GM19452 (cell line): ENCODE measurements around the gene AP2A1.

ENCODE experiments used
- ATAC-seq: cut with Tn5 transposase; IDR thresholded peaks from one replicate; pipeline ENCODE4 v1.9.1; 2021; ENCODE audit not compliant: unreplicated experiment

The AP2A1 gene

DNA sequence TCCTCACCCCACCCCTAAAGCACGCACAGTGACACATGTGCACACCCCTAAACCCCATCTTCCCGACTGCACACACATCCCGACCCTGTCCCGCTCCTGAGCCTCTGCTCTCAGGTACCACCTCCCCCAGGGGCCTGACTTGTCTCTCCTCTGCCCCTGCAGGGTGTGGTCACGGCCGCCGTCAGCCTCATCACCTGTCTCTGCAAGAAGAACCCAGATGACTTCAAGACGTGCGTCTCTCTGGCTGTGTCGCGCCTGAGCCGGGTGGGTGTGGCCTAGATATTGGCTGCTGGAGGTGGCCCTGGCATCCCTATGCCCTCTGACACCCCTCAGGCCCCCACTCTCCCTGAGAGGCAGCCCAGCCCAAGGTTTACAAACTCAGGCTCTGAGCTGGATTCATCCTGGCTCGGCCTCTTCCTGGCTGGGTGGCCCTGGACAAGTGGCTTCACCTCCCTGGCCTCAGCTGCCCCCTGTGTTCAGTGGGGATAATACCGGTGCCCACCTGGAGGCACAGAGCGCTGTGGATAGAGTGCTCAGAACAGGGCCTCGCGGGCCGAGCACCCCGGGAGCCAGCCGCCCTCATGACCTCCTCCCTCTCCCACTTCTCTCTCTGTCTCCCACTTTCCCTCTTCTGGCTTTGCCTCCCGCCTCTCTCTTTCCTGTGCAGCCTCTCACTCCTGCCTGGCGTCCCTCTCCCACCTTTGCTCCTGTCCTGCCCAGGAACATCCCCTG, 26.2 kb downstream of the AP2A1 start:
- ATAC-seq = no peak

DNA sequence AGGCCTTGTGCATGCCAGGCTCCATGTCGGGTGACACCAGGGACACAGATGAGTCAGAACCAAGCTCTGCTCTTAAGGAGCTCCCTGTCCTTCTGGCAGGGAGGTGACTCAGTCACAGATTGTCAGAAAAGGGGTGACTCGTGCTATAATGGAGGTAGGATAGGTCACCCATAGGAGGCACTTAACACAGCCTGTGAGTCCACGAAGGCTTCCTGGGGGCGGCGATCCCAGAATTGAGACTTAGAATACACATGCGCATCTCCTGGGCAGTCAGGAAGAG, 26.7 kb downstream of the AP2A1 start:
- ATAC-seq = no peak

DNA sequence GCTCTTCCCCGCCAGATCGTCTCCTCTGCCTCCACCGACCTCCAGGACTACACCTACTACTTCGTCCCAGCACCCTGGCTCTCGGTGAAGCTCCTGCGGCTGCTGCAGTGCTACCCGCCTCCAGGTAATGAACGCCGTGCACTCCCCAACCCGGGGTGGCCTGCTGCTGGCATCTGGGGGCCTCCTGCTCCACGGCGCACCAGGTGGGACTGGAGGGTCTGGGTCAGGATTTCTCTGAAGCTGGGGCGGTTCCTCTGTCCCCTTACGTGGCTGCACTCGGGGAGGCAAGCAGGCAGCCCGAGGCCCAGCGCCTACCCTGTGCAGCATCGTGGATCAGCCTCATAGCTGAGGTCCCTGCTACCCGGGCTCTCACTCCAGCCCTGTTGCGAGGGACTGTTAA, 28.8 kb downstream of the AP2A1 start:
- no peak for ATAC-seq

DNA sequence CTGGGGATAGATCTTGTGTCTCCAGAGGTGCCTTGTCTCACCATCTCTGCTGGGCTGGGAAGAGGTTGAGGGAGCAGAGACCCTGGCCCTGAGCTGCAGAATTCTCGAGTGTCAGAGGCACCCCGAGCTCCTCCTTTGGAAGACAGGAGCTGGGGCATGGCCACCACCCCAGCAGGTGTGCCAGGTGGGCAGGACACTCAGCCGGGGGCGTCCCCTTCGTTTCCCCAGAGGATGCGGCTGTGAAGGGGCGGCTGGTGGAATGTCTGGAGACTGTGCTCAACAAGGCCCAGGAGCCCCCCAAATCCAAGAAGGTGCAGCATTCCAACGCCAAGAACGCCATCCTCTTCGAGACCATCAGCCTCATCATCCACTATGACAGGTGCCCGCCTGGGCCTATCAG, 31.8 kb downstream of the AP2A1 start:
- ATAC-seq = no peak

DNA sequence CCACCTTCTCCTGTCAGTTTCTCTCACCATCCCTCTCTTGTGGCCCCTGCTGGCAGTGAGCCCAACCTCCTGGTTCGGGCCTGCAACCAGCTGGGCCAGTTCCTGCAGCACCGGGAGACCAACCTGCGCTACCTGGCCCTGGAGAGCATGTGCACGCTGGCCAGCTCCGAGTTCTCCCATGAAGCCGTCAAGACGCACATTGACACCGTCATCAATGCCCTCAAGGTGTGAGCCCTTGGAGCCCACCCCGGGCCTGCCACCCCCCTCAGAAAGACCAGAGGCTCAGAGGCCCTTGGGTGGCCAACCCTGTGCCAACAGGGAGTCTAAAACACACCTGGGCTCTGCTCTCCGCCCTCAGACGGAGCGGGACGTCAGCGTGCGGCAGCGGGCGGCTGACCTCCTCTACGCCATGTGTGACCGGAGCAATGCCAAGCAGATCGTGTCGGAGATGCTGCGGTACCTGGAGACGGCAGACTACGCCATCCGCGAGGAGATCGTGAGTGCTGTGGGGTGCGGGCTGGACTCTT, 32.5 kb downstream of the AP2A1 start:
- no peak for ATAC-seq

DNA sequence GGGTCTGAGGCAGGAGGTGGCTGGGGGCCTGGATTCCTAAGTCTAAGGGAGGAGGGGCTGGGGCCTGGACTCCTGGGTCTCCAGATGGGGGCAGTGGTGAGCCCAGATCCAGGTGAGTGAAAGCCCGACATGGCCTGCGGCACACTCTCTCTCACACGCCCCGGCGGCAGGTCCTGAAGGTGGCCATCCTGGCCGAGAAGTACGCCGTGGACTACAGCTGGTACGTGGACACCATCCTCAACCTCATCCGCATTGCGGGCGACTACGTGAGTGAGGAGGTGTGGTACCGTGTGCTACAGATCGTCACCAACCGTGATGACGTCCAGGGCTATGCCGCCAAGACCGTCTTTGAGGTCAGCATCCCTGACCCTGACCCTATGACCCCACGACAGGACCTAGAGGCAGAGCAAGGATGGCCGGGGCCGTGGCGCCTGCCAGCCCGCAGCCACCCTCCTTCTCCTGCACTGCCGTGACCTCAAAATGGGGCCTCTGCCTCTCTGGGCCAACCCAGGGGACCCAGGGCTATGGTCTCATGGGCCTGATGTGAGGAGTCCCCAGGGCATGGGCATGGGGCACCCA, 33.1 kb downstream of the AP2A1 start:
- no peak for ATAC-seq

DNA sequence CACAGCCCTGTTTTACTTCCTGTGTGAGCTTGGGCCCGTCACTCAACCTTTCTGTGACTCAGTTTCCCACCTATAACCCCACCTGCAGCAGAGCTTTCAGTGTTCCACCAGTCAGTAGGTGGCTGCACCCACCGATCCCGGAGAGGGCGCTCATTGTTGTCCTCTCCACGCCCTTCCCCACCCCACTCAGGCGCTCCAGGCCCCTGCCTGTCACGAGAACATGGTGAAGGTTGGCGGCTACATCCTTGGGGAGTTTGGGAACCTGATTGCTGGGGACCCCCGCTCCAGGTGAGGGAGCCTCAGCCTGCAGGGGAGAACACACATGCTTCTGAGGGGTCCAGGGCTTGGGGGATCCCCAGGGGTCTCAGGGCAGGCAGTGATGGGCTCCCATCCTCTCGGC, 34.0 kb downstream of the AP2A1 start:
- no peak for ATAC-seq

DNA sequence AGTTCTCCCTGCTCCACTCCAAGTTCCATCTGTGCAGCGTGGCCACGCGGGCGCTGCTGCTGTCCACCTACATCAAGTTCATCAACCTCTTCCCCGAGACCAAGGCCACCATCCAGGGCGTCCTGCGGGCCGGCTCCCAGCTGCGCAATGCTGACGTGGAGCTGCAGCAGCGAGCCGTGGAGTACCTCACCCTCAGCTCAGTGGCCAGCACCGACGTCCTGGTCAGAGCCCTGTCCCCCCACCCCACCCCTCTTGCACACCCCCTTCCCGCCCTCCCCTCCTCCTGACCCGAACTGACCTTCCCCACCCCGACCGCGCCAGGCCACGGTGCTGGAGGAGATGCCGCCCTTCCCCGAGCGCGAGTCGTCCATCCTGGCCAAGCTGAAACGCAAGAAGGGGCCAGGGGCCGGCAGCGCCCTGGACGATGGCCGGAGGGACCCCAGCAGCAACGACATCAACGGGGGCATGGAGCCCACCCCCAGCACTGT, 34.6 kb downstream of the AP2A1 start:
- ATAC-seq = no peak

DNA sequence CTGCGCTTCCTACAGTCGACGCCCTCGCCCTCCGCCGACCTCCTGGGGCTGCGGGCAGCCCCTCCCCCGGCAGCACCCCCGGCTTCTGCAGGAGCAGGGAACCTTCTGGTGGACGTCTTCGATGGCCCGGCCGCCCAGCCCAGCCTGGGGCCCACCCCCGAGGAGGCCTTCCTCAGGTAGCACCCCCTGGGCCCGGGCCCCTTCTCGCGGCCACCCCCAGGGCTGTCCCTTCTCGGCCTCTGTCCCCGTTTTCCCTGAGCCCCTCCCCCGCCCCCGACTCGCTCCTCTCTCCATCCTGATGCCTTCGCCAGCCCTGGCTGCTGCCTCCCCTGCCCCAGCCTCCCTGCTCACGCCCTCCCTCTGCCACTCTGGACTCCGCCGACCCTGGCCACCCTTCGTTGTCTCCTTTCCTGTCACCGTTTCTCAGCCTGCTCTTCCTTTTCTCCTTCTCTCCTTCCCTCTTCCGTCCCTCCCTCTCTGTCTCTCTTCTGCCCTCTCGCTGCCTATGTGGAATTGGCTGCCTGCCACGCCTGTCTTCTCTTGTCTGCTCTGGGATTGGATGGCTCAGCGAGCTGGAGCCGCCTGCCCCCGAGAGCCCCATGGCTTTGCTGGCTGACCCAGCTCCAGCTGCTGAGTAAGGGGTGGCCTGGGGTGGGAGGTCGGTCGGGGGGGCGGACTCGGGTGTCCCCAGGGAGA, 35.3 kb downstream of the AP2A1 start:
- no peak for ATAC-seq

DNA sequence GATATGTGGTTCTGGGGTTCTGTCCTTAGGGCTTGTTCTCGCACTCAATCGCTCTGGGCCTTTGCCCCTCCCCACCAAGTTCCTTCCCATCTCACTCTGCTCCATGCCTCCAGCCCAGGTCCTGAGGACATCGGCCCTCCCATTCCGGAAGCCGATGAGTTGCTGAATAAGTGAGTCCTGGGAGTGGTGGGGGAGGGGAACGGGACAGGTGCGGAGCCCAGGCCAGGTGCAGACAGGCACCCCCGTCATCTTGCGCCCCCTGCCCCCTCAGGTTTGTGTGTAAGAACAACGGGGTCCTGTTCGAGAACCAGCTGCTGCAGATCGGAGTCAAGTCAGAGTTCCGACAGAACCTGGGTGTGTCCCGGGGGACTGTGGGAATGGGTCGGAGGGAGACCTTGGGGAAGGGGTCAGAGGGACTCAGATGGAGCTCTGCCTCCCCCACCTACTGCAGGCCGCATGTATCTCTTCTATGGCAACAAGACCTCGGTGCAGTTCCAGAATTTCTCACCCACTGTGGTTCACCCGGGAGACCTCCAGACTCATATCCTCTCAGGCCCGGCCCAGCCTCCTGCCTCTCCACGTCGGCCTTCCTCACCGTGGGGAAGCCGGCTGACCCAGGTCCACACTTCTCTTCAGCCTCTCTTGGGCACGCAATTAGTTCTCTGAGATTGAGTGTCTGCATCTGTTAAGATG, 36.2 kb downstream of the AP2A1 start:
- ATAC-seq = no peak

DNA sequence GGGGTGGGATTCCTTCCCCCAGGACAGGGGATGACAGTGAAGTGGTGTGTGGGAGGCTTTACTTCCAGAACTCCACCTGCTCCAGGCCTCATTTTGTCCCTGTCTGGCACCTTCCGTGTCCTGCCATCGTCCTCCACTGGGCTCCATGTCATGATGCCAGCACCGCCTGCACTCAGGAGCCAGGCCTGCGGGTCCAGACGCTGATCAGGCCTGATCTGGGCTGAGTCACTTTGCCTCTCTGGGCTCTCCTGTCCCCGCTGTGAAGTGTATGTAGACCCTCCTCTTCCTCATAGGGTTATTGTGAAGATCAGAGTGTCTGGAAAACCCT, 36.7 kb downstream of the AP2A1 start:
- no peak for ATAC-seq

DNA sequence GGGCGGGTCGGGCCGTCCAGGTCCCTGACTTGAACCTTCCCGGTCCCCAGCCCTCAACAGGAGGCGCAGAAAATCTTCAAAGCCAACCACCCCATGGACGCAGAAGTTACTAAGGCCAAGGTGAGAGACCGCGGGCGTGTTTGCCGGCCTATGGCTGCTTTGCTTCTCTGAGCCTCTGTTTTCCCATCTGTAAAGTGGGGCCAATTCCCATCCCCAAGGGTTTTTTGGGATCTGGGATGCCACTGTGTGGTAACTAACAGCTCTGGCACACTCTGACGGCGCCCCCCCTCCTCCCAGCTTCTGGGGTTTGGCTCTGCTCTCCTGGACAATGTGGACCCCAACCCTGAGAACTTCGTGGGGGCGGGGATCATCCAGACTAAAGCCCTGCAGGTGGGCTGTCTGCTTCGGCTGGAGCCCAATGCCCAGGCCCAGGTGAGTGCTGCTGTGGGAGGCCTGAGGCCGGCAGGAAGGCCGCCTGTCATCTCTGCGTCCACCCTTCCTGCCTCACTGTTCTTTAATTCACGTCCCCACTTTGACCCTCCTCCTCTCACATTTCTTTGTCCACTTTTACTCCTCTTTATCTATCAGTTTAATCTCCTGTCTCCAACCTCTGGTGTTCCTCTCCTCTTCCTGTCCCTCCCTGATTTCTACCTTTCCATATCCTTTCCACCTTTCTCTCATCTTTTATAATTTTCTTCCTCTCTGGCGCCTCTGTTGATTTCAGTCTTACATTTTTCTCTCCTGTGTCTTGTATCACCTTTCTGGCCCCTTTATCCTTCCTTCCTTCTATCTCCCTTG, 39.2 kb downstream of the AP2A1 start:
- no peak for ATAC-seq

DNA sequence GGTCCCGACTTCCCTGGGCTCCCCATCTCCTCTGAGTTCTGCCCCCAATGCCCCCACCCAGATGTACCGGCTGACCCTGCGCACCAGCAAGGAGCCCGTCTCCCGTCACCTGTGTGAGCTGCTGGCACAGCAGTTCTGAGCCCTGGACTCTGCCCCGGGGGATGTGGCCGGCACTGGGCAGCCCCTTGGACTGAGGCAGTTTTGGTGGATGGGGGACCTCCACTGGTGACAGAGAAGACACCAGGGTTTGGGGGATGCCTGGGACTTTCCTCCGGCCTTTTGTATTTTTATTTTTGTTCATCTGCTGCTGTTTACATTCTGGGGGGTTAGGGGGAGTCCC, 39.8 kb downstream of the AP2A1 start:
- no peak for ATAC-seq

DNA sequence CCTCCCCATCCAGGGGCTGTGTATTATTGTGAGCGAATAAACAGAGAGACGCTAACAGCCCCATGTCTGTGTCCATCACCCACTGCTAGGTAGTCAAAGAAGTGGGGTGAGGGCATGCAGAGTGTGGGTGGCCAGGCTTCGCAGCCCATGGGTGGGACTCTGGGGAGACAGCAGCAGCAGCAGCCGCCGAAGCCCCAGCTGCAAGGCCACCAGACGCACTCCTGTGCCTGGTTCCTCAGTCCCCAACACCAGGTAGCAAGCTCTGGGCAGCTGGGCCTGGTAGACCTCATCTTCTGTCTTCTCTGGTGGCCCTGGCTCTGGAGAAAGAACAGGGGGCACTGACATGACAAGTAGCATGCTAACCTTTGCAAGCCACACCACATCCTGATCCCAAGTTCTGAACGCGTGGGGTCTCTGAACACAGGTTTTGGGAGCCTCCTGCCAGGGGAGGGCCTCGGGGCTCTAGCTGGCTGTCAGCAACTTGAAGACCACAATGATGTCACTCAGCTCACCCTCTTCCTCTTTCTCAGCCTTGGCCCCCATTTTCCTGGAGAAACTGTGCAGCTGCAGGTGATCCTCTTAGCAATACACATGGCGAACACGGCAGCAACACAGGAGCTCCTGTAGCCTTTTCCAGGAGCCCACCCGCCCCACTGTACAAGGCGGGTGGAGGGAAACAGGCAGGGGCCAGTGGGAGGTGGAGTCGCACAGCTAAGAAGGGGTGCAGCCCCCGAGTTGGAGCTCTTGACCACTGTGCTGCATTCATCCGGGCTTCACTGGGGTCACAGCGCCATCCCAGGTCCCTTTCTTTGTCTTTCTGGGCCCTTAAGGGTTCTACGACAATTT, 40.5 kb downstream of the AP2A1 start:
- ATAC-seq = no peak

DNA sequence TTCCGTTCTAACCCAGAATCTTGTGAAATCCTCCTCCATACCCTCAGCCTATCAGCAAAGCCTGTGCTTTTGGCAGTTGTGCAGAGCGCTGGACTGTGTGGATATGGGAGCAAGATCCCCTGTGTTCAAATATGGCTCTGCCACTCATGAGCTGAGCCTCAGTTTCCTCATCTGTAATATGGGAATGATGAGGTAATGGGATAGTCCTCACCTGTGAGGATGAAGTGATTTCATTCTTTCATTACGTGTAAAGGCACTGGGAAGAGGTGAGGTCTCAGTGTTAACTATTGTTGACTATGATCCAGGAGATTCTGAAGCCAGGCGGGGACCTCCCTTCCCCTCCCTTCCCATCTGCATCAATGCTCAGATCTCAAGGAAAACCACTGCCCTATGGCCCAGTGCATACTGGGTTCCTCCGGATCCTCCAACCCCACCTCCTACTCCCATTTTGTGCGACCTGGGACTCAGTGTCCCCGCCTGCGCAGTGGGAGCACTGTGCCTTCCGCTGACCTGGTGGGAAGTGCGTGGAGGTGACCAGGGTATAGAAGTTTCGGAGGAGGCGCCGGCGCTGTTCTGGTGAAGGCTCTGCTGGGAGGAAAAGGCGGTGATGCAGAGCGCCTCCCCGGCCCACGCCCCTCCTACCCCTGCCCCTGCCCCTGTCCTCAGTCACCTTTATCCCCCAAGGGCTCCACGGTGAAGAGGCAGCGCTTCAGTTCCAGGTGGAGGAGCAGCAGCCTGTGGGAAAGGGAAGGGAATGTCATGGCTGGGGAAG, 41.3 kb downstream of the AP2A1 start:
- no peak for ATAC-seq

DNA sequence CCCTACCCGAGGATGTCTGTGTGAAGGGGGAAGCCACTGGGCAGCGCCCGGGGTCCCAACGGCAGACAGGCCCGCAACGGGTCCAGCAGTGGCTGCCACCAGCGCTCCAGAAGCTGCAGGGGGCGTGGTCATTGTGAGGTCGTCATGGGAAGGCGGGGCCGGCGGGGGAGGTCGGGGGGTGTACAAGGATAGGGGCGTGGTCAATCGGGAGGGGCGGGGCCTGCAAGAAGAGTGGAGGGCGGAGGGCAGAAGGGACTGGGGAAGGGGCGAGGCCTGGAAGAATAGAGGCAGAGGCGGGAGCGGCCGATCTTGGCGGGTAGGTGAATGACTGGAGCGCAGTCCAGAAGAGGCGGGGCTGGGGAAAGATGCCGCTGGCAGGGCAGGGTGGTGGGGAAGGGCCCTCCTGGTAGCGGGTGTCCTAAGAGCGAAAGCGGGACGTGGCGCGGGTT, 41.9 kb downstream of the AP2A1 start:
- no peak for ATAC-seq

DNA sequence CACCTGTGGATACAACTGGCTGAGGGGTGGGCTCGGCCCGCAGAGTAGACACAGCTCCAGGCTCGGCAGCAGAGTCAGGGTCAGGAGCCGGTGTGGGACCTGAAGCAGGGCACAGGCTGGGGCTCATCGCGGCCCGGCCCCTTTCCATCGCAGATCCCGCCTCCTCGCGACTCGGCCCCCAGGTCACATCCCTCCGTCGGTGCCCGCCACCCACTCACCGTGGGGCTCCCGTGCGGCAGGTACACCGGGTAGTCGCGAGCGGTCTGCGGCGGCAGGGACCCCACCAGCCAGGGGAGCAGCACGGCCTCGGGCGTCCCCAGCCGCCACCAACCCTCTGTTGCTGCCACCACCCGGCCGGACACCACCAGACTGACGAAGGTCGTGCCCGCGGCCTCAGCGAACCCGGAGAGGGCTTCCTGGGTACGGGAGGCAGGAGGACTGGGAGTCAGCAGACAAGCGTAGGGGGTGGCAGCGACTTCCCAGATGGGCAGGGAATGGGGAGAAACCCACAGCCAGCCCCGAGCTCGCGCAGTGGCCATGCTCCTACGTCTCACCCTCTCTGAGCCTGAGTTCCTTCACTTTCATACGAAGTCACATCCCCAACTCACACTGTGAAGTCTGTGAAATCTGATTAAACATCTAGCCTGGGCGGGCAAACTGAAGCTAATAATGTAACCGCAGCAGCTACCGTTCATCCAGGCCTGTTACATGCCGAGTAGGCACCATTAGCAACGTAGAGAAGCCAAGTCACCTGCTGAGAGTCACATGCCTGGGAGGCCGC, 42.5 kb downstream of the AP2A1 start:
- ATAC-seq = no peak

DNA sequence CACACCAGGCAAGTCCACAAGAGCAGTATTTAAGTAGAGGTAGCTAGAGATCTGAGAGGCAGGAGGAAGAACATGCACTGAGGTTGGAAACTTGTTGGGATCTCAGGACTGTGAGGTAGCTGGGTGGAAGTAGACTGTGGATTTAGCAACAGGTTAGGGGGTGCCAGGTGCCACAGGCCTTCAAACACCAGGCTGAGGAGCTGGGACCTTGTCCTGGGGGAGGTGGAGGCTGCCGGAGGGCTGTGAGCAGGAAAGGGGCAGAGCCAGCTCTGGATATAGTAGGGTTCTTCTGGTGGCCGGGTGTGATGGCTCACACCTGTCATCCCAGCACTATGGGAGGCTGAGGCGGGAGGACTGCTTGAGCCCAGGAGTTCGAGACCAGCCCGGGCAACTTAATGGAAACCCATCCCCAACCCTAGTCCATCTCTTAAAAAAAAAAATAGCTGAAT, 43.2 kb downstream of the AP2A1 start:
- no peak for ATAC-seq

DNA sequence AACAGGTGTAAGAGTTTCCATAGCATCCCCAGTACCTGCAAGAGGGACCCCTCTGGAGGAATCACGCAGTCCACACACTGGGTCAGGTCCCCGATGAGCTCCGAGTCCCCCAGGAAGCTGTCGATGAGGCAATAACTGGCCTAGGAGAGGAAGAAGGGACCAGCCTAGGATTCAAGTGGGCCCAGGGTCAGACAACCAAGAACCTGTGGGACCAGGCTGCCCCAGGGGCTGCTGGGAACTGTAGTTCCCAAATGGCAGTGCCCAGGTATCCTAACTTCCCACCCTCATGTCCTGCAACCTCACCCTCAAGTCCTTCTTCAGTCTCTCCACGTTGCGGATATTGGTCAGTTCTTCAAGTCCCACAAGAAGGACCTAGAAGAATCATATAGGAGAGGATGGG, 44.5 kb downstream of the AP2A1 start:
- ATAC-seq = no peak
